Dermis blood vessel endothelial cell (primary cell): ENCODE measurements around the gene SDR39U1. TPM values are rescaled to one million over a fixed set of nuclear protein-coding genes. Genes with fewer than 3 reads are reported as not detected.

Source experiments
- total RNA-seq: library from RNA; depleted of rRNA; stranded (reverse); fragments of >200 nt; gene quantifications from 2 replicates; pipeline ENCODE4 v1.2.3, GENCODE V29; 2014

The SDR39U1 gene
- total RNA-seq, 1 donor from 2014 or later = 79.1 TPM

Other genes with a start within 250 kb of the SDR39U1 start
- gene TM9SF1, start 247.3 kb downstream of the SDR39U1 start, total RNA-seq = 63.5 and 82.5 TPM in 2 replicates
- not detected in 2 replicates for gene TSSK4, start 237.1 kb downstream of the SDR39U1 start, total RNA-seq
- gene CHMP4A, start 229.3 kb downstream of the SDR39U1 start, total RNA-seq = 36.8 and 39.3 TPM in 2 replicates
- 5.9 and 23.7 TPM in 2 replicates for gene MDP1, start 226.7 kb downstream of the SDR39U1 start, total RNA-seq
- gene NEDD8, start 210.4 kb downstream of the SDR39U1 start, total RNA-seq = 197 and 248 TPM in 2 replicates
- gene GMPR2, start 209.8 kb downstream of the SDR39U1 start, total RNA-seq = 108 and 121 TPM in 2 replicates
- gene TINF2, start 200.2 kb downstream of the SDR39U1 start, total RNA-seq = 68.4 and 71.7 TPM in 2 replicates
- gene TGM1, start 179.6 kb downstream of the SDR39U1 start, total RNA-seq = 0.17 and 0.51 TPM in 2 replicates
- gene RABGGTA, start 171.2 kb downstream of the SDR39U1 start, total RNA-seq = 27.9 and 28.6 TPM in 2 replicates
- 10.6 and 16.7 TPM in 2 replicates for gene DHRS1, start 143.0 kb downstream of the SDR39U1 start, total RNA-seq
- 30.1 and 33.5 TPM in 2 replicates for gene NOP9, start 142.9 kb downstream of the SDR39U1 start, total RNA-seq
- gene CIDEB, start 134.8 kb downstream of the SDR39U1 start, total RNA-seq = 4.6 and 7.5 TPM in 2 replicates
- 5.9 and 9.7 TPM in 2 replicates for gene LTB4R2, start 132.6 kb downstream of the SDR39U1 start, total RNA-seq
- gene LTB4R, start 131.3 kb downstream of the SDR39U1 start, total RNA-seq = 3.5 and 3.6 TPM in 2 replicates
- gene ADCY4, start 107.7 kb downstream of the SDR39U1 start, total RNA-seq = 68.4 and 138 TPM in 2 replicates
- gene RIPK3, start 102.8 kb downstream of the SDR39U1 start, total RNA-seq = 4.7 and 5.8 TPM in 2 replicates
- 8.8 and 11.1 TPM in 2 replicates for gene NFATC4, start 74.6 kb downstream of the SDR39U1 start, total RNA-seq
- gene NYNRIN, start 43.8 kb downstream of the SDR39U1 start, total RNA-seq = 12.6 and 17.0 TPM in 2 replicates
- 0.84 and 1.0 TPM in 2 replicates for gene CBLN3, start 13.1 kb downstream of the SDR39U1 start, total RNA-seq
- gene KHNYN, start 12.8 kb downstream of the SDR39U1 start, total RNA-seq = 55.5 and 67.0 TPM in 2 replicates
- not detected in 2 replicates for gene CMA1, start 65.5 kb upstream of the SDR39U1 start, total RNA-seq
- gene CTSG, start 133.5 kb upstream of the SDR39U1 start, total RNA-seq = not detected in 2 replicates
- not detected in 2 replicates for gene GZMH, start 166.9 kb upstream of the SDR39U1 start, total RNA-seq
- gene GZMB, start 191.4 kb upstream of the SDR39U1 start, total RNA-seq = not detected in 2 replicates